Activated naive CD8-positive, alpha-beta T cell (primary cell): Measurements from ENCODE around the gene H2AZ2.
"Not testable (repeated sequence)": the region's sequence is repeated elsewhere in the genome, so short reads cannot be mapped to it uniquely, and the experiment has no call there.

ENCODE experiments used
- H3K27ac Mint-ChIP-seq: one replicate; pipeline ENCODE4 v1.8.0; 2021; ENCODE audit warnings: mixed read lengths
- H3K27me3 Mint-ChIP-seq: one replicate; pipeline ENCODE4 v1.8.0; 2021; ENCODE audit warnings: mixed read lengths
- H3K36me3 Mint-ChIP-seq: one replicate; pipeline ENCODE4 v1.8.0; 2021; ENCODE audit warnings: mixed read lengths
- H3K4me1 Mint-ChIP-seq: one replicate; pipeline ENCODE4 v1.8.0; 2021; ENCODE audit warnings: low read depth, mixed read lengths
- H3K4me3 Mint-ChIP-seq: one replicate; pipeline ENCODE4 v1.8.0; 2021; ENCODE audit warnings: mild to moderate bottlenecking, mixed read lengths
- H3K9me3 Mint-ChIP-seq: one replicate; pipeline ENCODE4 v1.8.0; 2021; ENCODE audit warnings: low read depth, mixed read lengths

H2AZ2 gene

DNA sequence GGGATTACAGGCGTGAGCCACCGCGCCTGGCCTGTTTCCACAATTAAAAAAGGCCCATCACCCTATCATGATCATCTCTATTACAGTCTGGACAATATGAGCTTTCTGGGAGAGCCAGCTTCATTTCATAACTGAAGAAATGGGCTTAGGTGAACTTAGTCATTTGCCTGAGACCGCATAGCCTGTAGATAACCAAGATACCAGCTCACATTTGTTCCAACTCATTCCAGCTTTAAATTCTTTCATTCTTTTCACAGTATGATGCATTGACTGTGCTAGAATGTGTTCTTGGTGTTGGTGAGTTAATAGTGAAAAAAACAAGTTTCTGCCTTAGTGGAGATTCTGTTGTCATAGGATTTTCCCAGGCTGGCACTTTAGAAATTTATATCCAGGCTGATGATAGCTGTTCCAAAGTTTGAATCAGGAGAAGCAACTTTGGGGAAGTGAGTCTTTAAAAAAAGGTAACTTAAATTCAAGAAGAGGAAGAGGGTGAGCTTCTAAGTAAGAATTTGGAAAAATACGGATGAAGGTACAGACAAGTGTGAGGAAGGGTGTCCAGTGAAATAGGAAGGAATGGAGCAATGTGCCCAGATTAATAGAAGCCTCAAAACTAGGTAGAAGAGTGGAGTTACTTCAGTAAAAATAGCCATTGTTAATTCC, 2.1 kb upstream of the H2AZ2 start:
- Mint-ChIP-seq H3K36me3 (no peaks in the 10 kb centered on the region), H3K27ac (peak overlapping the region; percentile 50), H3K4me3 (peak overlapping the region; percentile 69), H3K9me3 (no peaks in the 10 kb centered on the region), H3K4me1 (peaks cover 27% of the 10 kb centered on the region), H3K27me3 (no peaks in the 10 kb centered on the region)

DNA sequence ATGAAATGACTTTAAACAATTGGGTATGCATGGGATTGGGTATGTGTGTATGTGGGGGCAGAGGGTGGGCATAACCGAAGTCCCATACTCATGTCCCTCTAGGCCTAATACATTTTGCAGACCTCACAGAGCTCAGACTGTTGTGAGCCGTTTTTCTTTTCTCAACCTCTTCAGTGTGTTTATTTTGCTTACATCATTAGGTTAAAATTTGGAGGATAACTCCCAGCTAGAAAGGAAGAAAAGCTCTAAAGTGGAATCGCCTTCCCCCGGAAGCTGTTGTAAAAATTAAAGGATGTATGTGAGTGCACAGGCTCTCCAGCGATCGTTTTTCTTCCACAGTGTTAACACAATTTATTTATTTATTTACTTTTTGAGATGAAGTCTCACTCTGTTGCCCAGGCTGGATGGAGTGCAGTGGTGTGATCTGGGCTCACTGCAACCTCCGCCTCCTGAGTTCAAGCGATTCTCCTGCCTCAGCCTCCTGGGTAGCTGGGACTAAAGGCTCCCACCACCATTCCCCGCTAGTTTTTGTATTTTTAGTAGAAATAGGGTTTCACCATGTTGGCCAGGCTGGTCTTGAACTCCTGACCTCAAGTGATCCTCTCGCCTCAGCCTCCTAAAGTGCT, 1.5 kb upstream of the H2AZ2 start:
- no peaks in the 10 kb centered on the region for H3K9me3 Mint-ChIP-seq
- H3K4me3 Mint-ChIP-seq, result peak overlapping the region; percentile 93
- H3K36me3 Mint-ChIP-seq, result no peaks in the 10 kb centered on the region
- H3K27me3 Mint-ChIP-seq, result no peaks in the 10 kb centered on the region
- H3K4me1 Mint-ChIP-seq, result peaks cover 34% of the 10 kb centered on the region
- H3K27ac Mint-ChIP-seq, result peak overlapping the region; percentile 97

DNA sequence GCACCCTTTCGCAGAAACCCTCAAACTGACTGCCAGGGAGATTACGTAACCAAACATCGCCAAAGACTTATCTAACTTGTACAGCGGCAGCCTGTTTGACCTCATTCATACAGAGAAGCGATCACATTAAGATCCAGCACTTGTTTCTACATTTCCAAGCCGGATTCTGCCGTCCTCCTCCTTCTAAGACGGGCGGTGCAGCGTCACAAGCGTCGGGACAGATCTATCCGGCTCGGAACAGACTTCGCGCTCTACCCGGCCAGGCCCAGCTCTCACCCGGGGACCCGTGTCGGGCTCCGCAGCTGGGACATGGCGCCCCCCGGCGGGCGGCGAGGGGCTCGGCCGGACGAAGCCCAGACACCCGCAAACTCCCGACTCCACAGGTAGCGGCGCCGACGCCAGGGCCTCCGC, 373 bp downstream of the H2AZ2 start:
- H3K4me3 Mint-ChIP-seq, result peak overlapping the region; percentile 96
- H3K36me3 Mint-ChIP-seq, result peaks cover 1% of the 10 kb centered on the region
- H3K9me3 Mint-ChIP-seq, result no peaks in the 10 kb centered on the region
- no peaks in the 10 kb centered on the region for H3K27me3 Mint-ChIP-seq
- peak overlapping the region; percentile 99 for H3K27ac Mint-ChIP-seq
- H3K4me1 Mint-ChIP-seq, result peaks cover 40% of the 10 kb centered on the region

DNA sequence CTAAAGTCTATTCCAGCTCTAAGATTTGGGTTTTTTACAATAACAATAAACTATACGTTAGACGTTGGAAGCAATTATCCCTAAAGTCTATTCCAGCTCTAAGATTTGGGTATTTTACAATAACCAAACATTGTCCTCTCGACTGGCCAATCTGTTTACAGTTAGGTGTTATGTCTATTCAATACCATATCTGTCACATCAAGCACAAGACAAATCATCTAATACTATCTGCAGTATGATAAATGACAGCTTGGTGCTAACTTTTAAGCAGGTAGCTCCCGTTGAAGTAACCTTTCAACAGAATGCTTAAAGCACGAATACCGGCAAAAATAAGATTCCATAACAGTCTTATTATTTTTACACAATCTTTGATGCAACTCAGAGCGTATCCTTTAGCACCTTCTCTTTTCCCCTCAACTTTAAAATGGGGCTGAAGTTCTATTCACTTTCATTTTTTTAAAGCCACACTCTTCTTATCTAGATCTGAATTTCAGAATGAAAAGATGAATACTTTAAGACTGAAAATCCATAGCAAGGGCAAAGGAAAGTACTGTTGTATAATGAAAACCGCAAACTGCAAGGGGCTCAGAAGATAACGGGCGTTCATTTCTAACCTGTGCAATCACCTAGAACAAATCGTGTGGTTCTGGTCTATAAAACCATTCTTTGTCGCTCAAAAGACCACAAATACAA, 925 bp downstream of the H2AZ2 start:
- H3K9me3 Mint-ChIP-seq, result no peaks in the 10 kb centered on the region
- H3K27ac Mint-ChIP-seq, result peak overlapping the region; percentile 99
- H3K4me3 Mint-ChIP-seq, result peak overlapping the region; percentile 96
- peaks cover 3% of the 10 kb centered on the region for H3K36me3 Mint-ChIP-seq
- H3K4me1 Mint-ChIP-seq, result peaks cover 45% of the 10 kb centered on the region
- no peaks in the 10 kb centered on the region for H3K27me3 Mint-ChIP-seq

DNA sequence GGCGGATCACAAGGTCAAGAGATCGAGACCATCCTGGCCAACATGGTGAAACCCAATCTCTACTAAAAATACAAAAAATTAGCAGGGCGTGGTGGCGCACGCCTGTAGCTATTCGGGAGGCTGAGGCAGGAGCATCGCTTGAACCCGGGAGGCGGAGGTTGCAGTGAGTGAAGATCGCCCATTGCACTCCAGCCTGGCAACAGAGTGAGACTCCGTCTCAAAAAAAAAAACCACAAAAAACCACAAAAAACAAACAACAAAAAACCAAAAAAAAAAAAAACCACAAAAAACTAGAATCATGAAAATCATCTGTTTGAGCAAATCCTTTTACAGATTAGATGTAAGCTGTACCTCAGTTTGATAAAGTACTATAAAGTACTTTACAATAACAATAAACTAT, 1.5 kb downstream of the H2AZ2 start:
- not testable (repeated sequence) for H3K27me3 Mint-ChIP-seq, H3K9me3 Mint-ChIP-seq, H3K36me3 Mint-ChIP-seq
- Mint-ChIP-seq H3K4me3 (peak overlapping the region; percentile 96), H3K4me1 (peaks cover 48% of the 10 kb centered on the region), H3K27ac (peak overlapping the region; percentile 99)

DNA sequence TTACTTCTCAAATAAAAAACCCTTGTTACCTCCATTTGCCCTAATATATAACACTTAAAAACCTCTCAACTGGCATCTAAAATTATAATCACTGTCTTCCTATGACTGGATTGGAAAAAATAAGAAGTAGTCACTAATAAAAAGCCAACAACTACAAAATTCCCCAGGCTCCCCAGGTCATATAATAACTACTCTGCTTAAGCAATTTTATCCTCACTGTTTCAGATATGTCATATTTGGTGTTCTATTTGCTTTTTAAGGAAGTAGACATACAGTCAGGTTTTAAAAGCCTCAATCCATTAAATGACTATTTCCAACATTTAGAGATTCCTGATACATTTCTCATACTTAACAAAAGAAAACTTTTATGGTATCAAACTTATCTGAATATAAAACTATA, 2.4 kb downstream of the H2AZ2 start:
- Mint-ChIP-seq H3K9me3 (no peaks in the 10 kb centered on the region), H3K36me3 (peaks cover 3% of the 10 kb centered on the region), H3K27me3 (no peaks in the 10 kb centered on the region), H3K4me1 (peaks cover 54% of the 10 kb centered on the region), H3K27ac (peak overlapping the region; percentile 99), H3K4me3 (peak overlapping the region; percentile 96)

DNA sequence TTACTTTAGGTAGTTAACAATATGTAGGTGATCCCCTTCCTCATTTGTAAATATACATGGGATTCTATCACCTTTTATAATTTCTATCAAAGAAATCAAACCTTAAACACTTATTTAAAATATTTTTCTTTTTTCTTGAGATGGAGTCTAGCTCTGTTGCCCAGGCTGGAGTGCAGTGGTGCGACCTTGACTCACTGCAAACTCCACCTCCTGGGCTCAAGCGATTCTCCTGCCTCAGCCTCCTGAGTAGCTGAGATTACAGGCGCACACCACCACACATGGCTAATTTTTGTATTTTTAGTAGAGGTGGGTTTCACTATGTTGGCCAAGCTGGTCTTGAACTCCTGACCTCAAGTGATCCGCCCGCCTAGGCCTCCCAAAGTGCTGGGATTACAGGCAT, 4.4 kb downstream of the H2AZ2 start:
- H3K27me3 Mint-ChIP-seq, H3K36me3 Mint-ChIP-seq, H3K4me3 Mint-ChIP-seq, H3K9me3 Mint-ChIP-seq, H3K27ac Mint-ChIP-seq: not testable (repeated sequence)
- peaks cover 58% of the 10 kb centered on the region for H3K4me1 Mint-ChIP-seq

DNA sequence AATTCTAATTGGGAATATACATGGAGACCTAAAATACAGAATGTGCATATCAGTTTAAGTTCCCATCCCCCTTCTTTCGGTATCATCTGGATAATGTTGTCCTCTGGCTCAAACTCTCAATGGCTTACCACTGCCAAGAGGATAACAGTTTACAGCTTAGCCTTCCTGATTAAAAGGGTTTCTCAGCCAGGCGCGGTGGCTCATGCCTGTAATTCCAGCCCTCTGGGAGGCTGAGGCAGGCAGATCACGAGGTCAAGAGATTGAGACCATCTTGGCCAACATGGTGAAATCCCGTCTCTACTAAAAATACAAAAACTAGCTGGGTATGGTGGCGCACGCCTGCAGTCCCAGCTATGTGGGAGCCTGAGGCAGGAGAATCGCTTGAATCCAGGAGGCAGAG, 5.2 kb downstream of the H2AZ2 start:
- Mint-ChIP-seq H3K27ac (peak overlapping the region; percentile 2), H3K4me1 (peaks cover 58% of the 10 kb centered on the region), H3K36me3 (peaks cover 10% of the 10 kb centered on the region)
- H3K9me3 Mint-ChIP-seq, H3K4me3 Mint-ChIP-seq, H3K27me3 Mint-ChIP-seq: not testable (repeated sequence)

DNA sequence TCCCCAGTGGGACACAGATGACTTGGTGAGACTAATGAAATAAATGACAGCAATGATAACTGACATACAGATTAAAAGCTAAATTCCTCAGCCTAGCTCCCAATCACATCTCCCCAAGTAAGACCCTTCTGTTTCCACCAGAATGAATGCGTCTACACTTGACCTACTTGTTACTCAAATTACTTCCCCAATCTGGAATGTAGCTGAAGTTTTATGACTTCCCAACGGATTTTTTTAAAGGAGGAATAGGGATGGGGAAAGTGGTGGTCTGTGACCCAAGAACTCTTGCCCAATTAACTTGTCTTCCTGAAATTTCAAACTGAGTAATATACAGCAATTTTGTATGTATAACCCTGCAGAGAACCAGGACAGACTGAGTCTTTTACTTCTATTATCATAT, 9.1 kb downstream of the H2AZ2 start:
- Mint-ChIP-seq H3K9me3 (no peaks in the 10 kb centered on the region), H3K36me3 (peaks cover 10% of the 10 kb centered on the region), H3K27me3 (no peaks in the 10 kb centered on the region), H3K4me3 (no peak overlapping the region), H3K4me1 (peaks cover 29% of the 10 kb centered on the region), H3K27ac (no peak overlapping the region)

DNA sequence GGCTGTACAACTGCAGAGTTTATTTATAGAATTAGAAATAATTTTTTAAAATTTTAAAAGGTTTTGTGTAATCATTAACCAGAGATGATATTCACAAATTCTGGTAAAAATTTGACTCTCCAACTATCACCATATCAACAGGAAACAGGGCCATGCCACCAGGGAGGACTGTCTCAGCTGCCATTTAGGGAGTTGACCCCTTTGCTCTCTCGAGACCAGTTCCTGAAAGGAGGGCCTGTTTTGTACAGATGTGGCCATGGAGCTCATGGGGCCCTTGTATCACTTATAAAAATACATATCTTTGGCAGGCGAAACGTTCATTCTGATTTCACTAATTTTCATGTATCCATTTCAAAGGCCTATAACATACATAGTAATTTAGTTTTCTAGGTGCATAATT, 20.3 kb downstream of the H2AZ2 start:
- peaks cover 4% of the 10 kb centered on the region for H3K4me1 Mint-ChIP-seq
- H3K36me3 Mint-ChIP-seq, result no peaks in the 10 kb centered on the region
- H3K9me3 Mint-ChIP-seq, result no peaks in the 10 kb centered on the region
- peak overlapping the region; percentile 70 for H3K27ac Mint-ChIP-seq
- no peak overlapping the region for H3K4me3 Mint-ChIP-seq
- H3K27me3 Mint-ChIP-seq, result no peaks in the 10 kb centered on the region

DNA sequence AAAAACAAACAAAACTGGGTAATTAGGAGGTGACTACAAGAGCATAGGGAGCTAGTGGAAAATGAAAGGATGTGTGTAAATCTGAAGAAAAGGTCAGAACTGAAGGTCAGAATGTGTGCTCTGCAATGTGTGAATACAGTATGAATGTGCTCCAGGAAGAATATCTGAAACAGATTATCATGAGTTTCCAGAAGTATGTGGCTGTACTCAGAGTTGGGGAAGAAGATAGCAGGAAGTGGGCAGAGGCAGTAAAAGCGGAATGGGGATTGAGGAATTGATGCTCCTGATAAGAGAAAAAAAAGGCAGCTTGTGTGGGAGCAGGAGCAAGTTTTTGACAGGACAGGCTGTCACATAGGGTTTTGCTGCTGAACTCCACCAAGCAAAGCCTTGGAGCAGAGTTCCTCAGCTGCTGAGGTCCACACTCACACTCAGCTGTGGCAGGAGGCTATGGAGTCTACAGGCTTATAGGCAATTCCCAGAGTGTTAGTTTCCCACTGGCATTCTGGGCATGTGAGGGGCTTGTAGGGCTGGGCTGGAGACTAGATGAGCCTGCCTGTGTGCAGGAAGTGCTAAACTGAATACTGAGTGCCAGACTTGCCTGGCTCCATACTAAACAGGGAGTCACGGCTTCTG, 22.9 kb downstream of the H2AZ2 start:
- Mint-ChIP-seq H3K9me3 (no peaks in the 10 kb centered on the region), H3K4me3 (no peak overlapping the region), H3K27me3 (no peaks in the 10 kb centered on the region), H3K27ac (peak overlapping the region; percentile 58), H3K36me3 (no peaks in the 10 kb centered on the region), H3K4me1 (peaks cover 4% of the 10 kb centered on the region)

DNA sequence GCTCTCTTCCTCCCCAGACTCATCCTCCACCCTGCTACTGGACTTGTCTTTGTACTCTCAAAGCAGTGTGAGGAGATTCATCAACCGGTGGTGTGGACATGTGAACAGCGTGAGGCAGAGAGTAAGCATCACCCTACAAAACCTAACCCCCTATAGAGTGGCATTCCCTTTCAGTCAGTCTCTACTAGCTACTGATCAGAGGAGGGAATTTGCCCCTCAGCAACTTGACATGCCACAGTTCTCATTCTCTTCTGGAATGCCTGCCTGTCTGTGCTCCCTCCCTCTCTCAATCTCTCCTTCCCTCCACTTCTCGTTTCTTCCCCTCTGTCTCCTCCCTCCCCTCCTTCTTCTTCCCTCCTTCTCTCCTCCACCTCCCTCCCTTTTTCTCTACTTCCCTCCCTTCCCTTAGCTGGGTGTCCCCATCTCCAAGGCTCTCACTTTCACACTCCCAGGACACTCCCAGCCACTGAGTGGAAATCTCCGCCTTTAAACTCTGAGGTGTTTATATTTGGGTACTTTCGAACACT, 24.6 kb downstream of the H2AZ2 start:
- no peaks in the 10 kb centered on the region for H3K36me3 Mint-ChIP-seq

DNA sequence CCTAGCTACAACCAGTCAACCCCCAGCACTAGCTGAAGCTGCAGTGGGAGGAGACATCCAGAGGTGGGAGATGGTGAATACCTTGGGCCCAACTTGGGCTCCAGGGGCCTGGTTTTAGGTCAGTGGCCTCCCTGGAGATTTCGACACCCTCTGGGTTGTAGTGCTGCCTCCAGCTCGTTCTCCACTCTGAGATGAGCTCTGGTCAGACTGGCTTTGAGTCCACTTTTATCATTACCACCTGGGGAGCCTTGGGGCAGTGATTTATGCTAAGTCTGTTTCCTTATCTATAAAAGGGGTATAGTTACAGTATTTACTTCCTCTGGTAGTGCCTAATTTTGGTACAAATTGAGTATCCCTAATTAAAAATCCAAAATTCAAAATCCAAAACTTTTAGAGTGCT, 28.6 kb downstream of the H2AZ2 start:
- H3K4me1 Mint-ChIP-seq, result no peaks in the 10 kb centered on the region
- H3K36me3 Mint-ChIP-seq, result no peaks in the 10 kb centered on the region
- H3K4me3 Mint-ChIP-seq, result no peak overlapping the region
- no peaks in the 10 kb centered on the region for H3K27me3 Mint-ChIP-seq
- H3K9me3 Mint-ChIP-seq, result no peaks in the 10 kb centered on the region
- H3K27ac Mint-ChIP-seq, result no peak overlapping the region

More for the DNA sequence above, 24.6 kb downstream of the H2AZ2 start:
- Mint-ChIP-seq H3K4me1 (peaks cover 4% of the 10 kb centered on the region), H3K27me3 (no peaks in the 10 kb centered on the region), H3K4me3 (no peak overlapping the region), H3K27ac (peak overlapping the region; percentile 17), H3K9me3 (no peaks in the 10 kb centered on the region)

DNA sequence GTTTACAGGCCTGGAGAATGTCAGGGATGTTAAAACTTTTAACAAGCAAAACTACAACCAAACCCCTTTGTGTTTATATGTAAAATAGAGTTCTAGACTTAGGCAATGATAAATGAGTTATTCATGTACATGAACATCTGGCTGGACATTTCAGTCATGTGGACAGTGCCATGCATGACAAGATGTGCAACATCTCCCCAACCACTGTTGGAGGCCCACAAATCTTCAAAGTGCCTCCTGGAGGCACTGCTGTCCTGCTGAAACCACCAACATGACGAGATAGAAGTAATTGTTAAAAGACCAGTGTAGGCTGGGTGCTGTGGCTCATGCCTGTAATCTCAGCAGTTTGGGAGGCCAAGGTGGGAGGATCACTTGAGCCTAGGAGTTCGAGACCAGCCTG, 33.0 kb downstream of the H2AZ2 start:
- no peaks in the 10 kb centered on the region for H3K36me3 Mint-ChIP-seq
- no peaks in the 10 kb centered on the region for H3K4me1 Mint-ChIP-seq
- no peak overlapping the region for H3K4me3 Mint-ChIP-seq
- no peaks in the 10 kb centered on the region for H3K9me3 Mint-ChIP-seq
- H3K27me3 Mint-ChIP-seq, result no peaks in the 10 kb centered on the region
- H3K27ac Mint-ChIP-seq, result no peak overlapping the region

DNA sequence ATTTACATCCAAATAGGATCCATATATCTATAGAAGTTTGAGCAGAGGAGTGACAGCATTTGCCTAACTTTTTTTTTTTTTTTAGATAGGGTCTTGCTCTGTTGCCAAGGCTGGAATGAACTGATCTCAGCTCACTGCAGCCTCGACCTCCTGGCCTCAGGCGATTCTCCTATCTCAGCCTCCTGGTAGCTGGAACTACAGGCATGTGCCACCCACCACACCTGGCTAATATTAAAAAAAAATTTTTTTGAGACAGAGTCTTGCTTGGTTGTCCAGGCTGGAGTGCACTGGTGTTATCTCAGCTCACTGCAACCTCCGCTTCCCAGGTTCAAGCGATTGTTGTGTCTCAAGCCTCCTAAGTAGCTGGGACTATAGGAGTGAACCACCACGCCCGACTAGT, 36.3 kb downstream of the H2AZ2 start:
- Mint-ChIP-seq H3K4me3 (no peak overlapping the region), H3K27me3 (no peaks in the 10 kb centered on the region), H3K9me3 (no peaks in the 10 kb centered on the region), H3K4me1 (no peaks in the 10 kb centered on the region), H3K36me3 (no peaks in the 10 kb centered on the region), H3K27ac (no peak overlapping the region)
